ENCODE data around the gene SCAMP2. TPM values are rescaled to one million over a fixed set of nuclear protein-coding genes. Genes with fewer than 3 reads are reported as not detected.

SCAMP2 gene
- total RNA-seq, 1 donor from 2014 or later = 56.4 TPM

GRCh38 chr15:74903676-74904075 lies 30.5 kb upstream of the SCAMP2 start:
- Mint-ChIP-seq H3K36me3 (ENCODE audit: low read depth, unreplicated experiment) (peaks cover 26% of the 10 kb centered on the region), H3K27me3 (ENCODE audit: low read depth, unreplicated experiment) (no peaks in the 10 kb centered on the region), H3K4me3 (ENCODE audit: unreplicated experiment) (peak overlapping the region; percentile 58), H3K27ac (ENCODE audit: unreplicated experiment) (peak overlapping the region; percentile 5), H3K4me1 (ENCODE audit: low read depth, unreplicated experiment) (peaks cover 23% of the 10 kb centered on the region), H3K9me3 (ENCODE audit: unreplicated experiment) (no peaks in the 10 kb centered on the region)
- H3K9me3 ChIP-seq (ENCODE audit: insufficient read depth, low read depth, low read length) = no peaks in the 10 kb centered on the region
- H3K27me3 ChIP-seq (ENCODE audit: insufficient read depth, low read length) = no peaks in the 10 kb centered on the region
- no peak overlapping the region for H2AFZ ChIP-seq (ENCODE audit: low read depth, low read length)
- DNase-seq (ENCODE audit: low read depth) (no peak), FAIRE-seq (no peak)
- H3K27ac ChIP-seq (ENCODE audit: low read depth, low read length) = peak overlapping the region; percentile 8
- H3K4me1 ChIP-seq (ENCODE audit: insufficient read depth, low read length) = peaks cover 19% of the 10 kb centered on the region
- peaks cover 46% of the 10 kb centered on the region for H4K20me1 ChIP-seq (ENCODE audit: insufficient read depth, low read length)
- H3K79me2 ChIP-seq (ENCODE audit: insufficient read depth, low read length) = peaks cover 24% of the 10 kb centered on the region
- no peak for TF ChIP-seq EZH2 (IDR thresholded peaks at IDR 0.05; ENCODE audit: insufficient read depth, low read length)
- TF ChIP-seq CTCF (IDR thresholded peaks at IDR 0.05; ENCODE audit: insufficient read depth, low read depth, low read length) = no peak
- peak overlapping the region; percentile 23 for H3K4me2 ChIP-seq (ENCODE audit: low read length)
- H3K36me3 ChIP-seq (ENCODE audit: insufficient read depth, low read length) = peaks cover 38% of the 10 kb centered on the region
- H3K9ac ChIP-seq (ENCODE audit: low read length) = peak overlapping the region; percentile 21
- H3K4me3 ChIP-seq (ENCODE audit: insufficient read depth, low read depth, low read length) = no peak overlapping the region

GRCh38 chr15:74902295-74903075 lies 29.3 kb upstream of the SCAMP2 start:
- H3K4me1 Mint-ChIP-seq (ENCODE audit: low read depth, unreplicated experiment) = peaks cover 22% of the 10 kb centered on the region
- H3K9me3 Mint-ChIP-seq (ENCODE audit: unreplicated experiment) = no peaks in the 10 kb centered on the region
- no peak overlapping the region for H3K27ac Mint-ChIP-seq (ENCODE audit: unreplicated experiment)
- FAIRE-seq (no peak), DNase-seq (ENCODE audit: low read depth) (no peak)
- H3K9ac ChIP-seq (ENCODE audit: low read length) = no peak overlapping the region
- no peak overlapping the region for H3K27ac ChIP-seq (ENCODE audit: low read depth, low read length)
- H3K4me1 ChIP-seq (ENCODE audit: insufficient read depth, low read length) = peaks cover 19% of the 10 kb centered on the region
- no peaks in the 10 kb centered on the region for H3K27me3 ChIP-seq (ENCODE audit: insufficient read depth, low read length)
- H3K9me3 ChIP-seq (ENCODE audit: insufficient read depth, low read depth, low read length) = no peaks in the 10 kb centered on the region
- H3K4me3 Mint-ChIP-seq (ENCODE audit: unreplicated experiment) = peak overlapping the region; percentile 28
- peaks cover 26% of the 10 kb centered on the region for H3K36me3 Mint-ChIP-seq (ENCODE audit: low read depth, unreplicated experiment)
- H3K36me3 ChIP-seq (ENCODE audit: insufficient read depth, low read length) = peaks cover 38% of the 10 kb centered on the region
- H4K20me1 ChIP-seq (ENCODE audit: insufficient read depth, low read length) = peaks cover 46% of the 10 kb centered on the region
- peaks cover 24% of the 10 kb centered on the region for H3K79me2 ChIP-seq (ENCODE audit: insufficient read depth, low read length)
- no peak overlapping the region for H2AFZ ChIP-seq (ENCODE audit: low read depth, low read length)
- no peak overlapping the region for H3K4me3 ChIP-seq (ENCODE audit: insufficient read depth, low read depth, low read length)
- TF ChIP-seq EZH2 (IDR thresholded peaks at IDR 0.05; ENCODE audit: insufficient read depth, low read length) (no peak), CTCF (IDR thresholded peaks at IDR 0.05; ENCODE audit: insufficient read depth, low read depth, low read length) (no peak)
- no peaks in the 10 kb centered on the region for H3K27me3 Mint-ChIP-seq (ENCODE audit: low read depth, unreplicated experiment)
- no peak overlapping the region for H3K4me2 ChIP-seq (ENCODE audit: low read length)

GRCh38 chr15:74901612-74902063 lies 28.5 kb upstream of the SCAMP2 start:
- Histone ChIP-seq H3K27me3 (ENCODE audit: insufficient read depth, low read length) (no peaks in the 10 kb centered on the region), H3K4me2 (ENCODE audit: low read length) (no peak overlapping the region), H3K27ac (ENCODE audit: low read depth, low read length) (no peak overlapping the region), H4K20me1 (ENCODE audit: insufficient read depth, low read length) (peaks cover 46% of the 10 kb centered on the region), H3K79me2 (ENCODE audit: insufficient read depth, low read length) (peaks cover 24% of the 10 kb centered on the region), H3K9me3 (ENCODE audit: insufficient read depth, low read depth, low read length) (no peaks in the 10 kb centered on the region), H3K36me3 (ENCODE audit: insufficient read depth, low read length) (peaks cover 38% of the 10 kb centered on the region), H2AFZ (ENCODE audit: low read depth, low read length) (peak overlapping the region; percentile 32), H3K4me3 (ENCODE audit: insufficient read depth, low read depth, low read length) (no peak overlapping the region), H3K4me1 (ENCODE audit: insufficient read depth, low read length) (peaks cover 13% of the 10 kb centered on the region), H3K9ac (ENCODE audit: low read length) (peak overlapping the region; percentile 45)
- Mint-ChIP-seq H3K9me3 (ENCODE audit: unreplicated experiment) (no peaks in the 10 kb centered on the region), H3K4me1 (ENCODE audit: low read depth, unreplicated experiment) (peaks cover 21% of the 10 kb centered on the region), H3K36me3 (ENCODE audit: low read depth, unreplicated experiment) (peaks cover 23% of the 10 kb centered on the region), H3K27ac (ENCODE audit: unreplicated experiment) (no peak overlapping the region), H3K4me3 (ENCODE audit: unreplicated experiment) (no peak overlapping the region), H3K27me3 (ENCODE audit: low read depth, unreplicated experiment) (no peaks in the 10 kb centered on the region)
- DNase-seq (ENCODE audit: low read depth) (no peak), FAIRE-seq (no peak)
- no peak for TF ChIP-seq EZH2 (IDR thresholded peaks at IDR 0.05; ENCODE audit: insufficient read depth, low read length)
- peak; percentile 94 for TF ChIP-seq CTCF (IDR thresholded peaks at IDR 0.05; ENCODE audit: insufficient read depth, low read depth, low read length)

All from astrocyte (in vitro differentiated cells and primary cell).